BLaER1 (cell line): ENCODE data around the gene REPIN1.

ENCODE experiments used
- H3K27ac ChIP-seq: shearing (Covaris generic); formaldehyde crosslinking; 2 replicates; pipeline ENCODE4 v1.8.1; 2022
- H3K27me3 ChIP-seq: shearing (Covaris generic); formaldehyde crosslinking; 2 replicates; pipeline ENCODE4 v1.8.1; 2022
- H3K36me3 ChIP-seq: shearing (Covaris generic); formaldehyde crosslinking; 2 replicates; pipeline ENCODE4 v1.8.1; 2022
- H3K4me1 ChIP-seq: shearing (Covaris generic); formaldehyde crosslinking; 2 replicates; pipeline ENCODE4 v1.8.1; 2022
- H3K4me2 ChIP-seq: shearing (Covaris generic); formaldehyde crosslinking; 2 replicates; pipeline ENCODE4 v1.8.1; 2022
- H3K4me3 ChIP-seq: shearing (Covaris generic); formaldehyde crosslinking; 2 replicates; pipeline ENCODE4 v1.8.1; 2022
- H3K9ac ChIP-seq: shearing (Covaris generic); formaldehyde crosslinking; 2 replicates; pipeline ENCODE4 v1.8.1; 2022
- H3K9me3 ChIP-seq: shearing (Covaris generic); formaldehyde crosslinking; 2 replicates; pipeline ENCODE4 v1.8.1; 2022
- H4K20me1 ChIP-seq: shearing (Covaris generic); formaldehyde crosslinking; 2 replicates; pipeline ENCODE4 v1.8.1; 2022
- Cebpa-rat ChIP-seq: shearing (Covaris generic); IDR thresholded peaks from 2 replicates; pipeline ENCODE4 v1.8.1; 2022

Gene REPIN1

GRCh38 chr7:150343225-150343624 lies 25.4 kb upstream of the REPIN1 start:
- H3K4me3 ChIP-seq: no peak overlapping the region
- peaks cover 63% of the 10 kb centered on the region for H3K9me3 ChIP-seq
- no peaks in the 10 kb centered on the region for H3K36me3 ChIP-seq
- no peaks in the 10 kb centered on the region for H4K20me1 ChIP-seq
- H3K4me2 ChIP-seq: no peak overlapping the region
- no peak for TF ChIP-seq Cebpa-rat
- no peak overlapping the region for H3K27ac ChIP-seq
- peaks cover 33% of the 10 kb centered on the region for H3K27me3 ChIP-seq
- no peak overlapping the region for H3K9ac ChIP-seq
- H3K4me1 ChIP-seq: no peaks in the 10 kb centered on the region

DNA sequence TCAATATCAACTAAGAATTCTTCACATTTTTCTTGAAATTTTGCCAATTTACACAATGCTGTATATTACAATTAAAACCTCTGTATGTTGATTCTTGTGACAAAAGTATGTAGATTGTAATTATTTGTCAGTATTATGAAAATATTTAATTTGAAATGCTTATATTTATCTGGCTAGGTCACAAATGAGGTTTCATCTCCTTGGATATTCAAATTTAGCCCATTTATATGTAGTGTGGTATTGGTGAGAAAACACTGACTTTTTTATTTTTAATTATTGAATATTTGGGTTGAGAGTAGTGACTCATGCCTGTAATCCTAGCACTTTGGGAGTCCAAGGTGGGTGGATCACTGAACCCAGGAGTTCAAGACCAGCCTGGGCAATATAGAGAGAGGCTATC lies 24.3 kb upstream of the REPIN1 start:
- H3K4me1 ChIP-seq: no peaks in the 10 kb centered on the region
- H3K9ac ChIP-seq: no peak overlapping the region
- peaks cover 27% of the 10 kb centered on the region for H3K27me3 ChIP-seq
- peaks cover 64% of the 10 kb centered on the region for H3K9me3 ChIP-seq
- no peak for TF ChIP-seq Cebpa-rat
- no peaks in the 10 kb centered on the region for H3K36me3 ChIP-seq
- H3K4me2 ChIP-seq: no peak overlapping the region
- no peak overlapping the region for H3K27ac ChIP-seq
- H4K20me1 ChIP-seq: no peaks in the 10 kb centered on the region
- no peak overlapping the region for H3K4me3 ChIP-seq

- no peak overlapping the region for H3K4me3 ChIP-seq
- peaks cover 20% of the 10 kb centered on the region for H3K27me3 ChIP-seq
- no peak overlapping the region for H3K4me2 ChIP-seq
- H3K36me3 ChIP-seq: no peaks in the 10 kb centered on the region
- H3K27ac ChIP-seq: no peak overlapping the region
- peaks cover 64% of the 10 kb centered on the region for H3K9me3 ChIP-seq
- TF ChIP-seq Cebpa-rat: no peak
- H4K20me1 ChIP-seq: no peaks in the 10 kb centered on the region
- H3K4me1 ChIP-seq: no peaks in the 10 kb centered on the region
- H3K9ac ChIP-seq: no peak overlapping the region
These were observed 23.6 kb upstream of the REPIN1 start for GRCh38 chr7:150345012-150345411.

- H3K4me1 ChIP-seq: no peaks in the 10 kb centered on the region
- TF ChIP-seq Cebpa-rat: no peak
These were observed 21.7 kb upstream of the REPIN1 start for GRCh38 chr7:150346922-150347321.

GRCh38 chr7:150351587-150352194 lies 16.9 kb upstream of the REPIN1 start:
- Histone ChIP-seq H3K9ac (no peak overlapping the region), H3K9me3 (peaks cover 12% of the 10 kb centered on the region), H3K36me3 (no peaks in the 10 kb centered on the region), H3K27me3 (no peaks in the 10 kb centered on the region), H3K4me1 (peaks cover 21% of the 10 kb centered on the region), H3K4me2 (no peak overlapping the region), H3K4me3 (no peak overlapping the region), H3K27ac (no peak overlapping the region), H4K20me1 (no peaks in the 10 kb centered on the region)
- no peak for TF ChIP-seq Cebpa-rat

More at GRCh38 chr7:150346922-150347321, 21.7 kb upstream of the REPIN1 start:
- Histone ChIP-seq H3K4me3 (no peak overlapping the region), H3K4me2 (no peak overlapping the region), H3K36me3 (no peaks in the 10 kb centered on the region), H3K27ac (no peak overlapping the region), H3K9me3 (peaks cover 55% of the 10 kb centered on the region), H3K9ac (no peak overlapping the region), H4K20me1 (no peaks in the 10 kb centered on the region), H3K27me3 (peaks cover 5% of the 10 kb centered on the region; the same call in 1 of the 2 replicates)

DNA sequence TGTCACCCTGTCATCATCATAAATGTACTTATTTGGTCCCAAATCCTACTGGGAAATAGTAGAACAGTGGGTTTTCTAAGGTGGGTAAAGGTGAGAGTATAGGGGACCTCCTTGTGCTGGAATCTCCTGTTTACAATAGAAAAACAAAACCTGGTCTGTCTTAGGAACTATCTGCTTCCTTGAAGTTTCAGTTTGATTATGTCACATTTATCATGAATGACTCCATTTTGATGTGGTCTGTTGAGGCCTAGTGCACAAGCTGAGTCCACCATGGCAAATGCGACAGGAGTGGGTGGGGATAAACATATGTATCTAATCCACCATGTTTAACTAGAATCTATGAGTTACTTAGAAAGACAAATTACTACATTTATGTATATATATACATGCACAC lies 13.0 kb upstream of the REPIN1 start:
- no peak overlapping the region for H3K9ac ChIP-seq
- no peak for TF ChIP-seq Cebpa-rat
- no peak overlapping the region for H3K27ac ChIP-seq
- no peaks in the 10 kb centered on the region for H4K20me1 ChIP-seq
- no peaks in the 10 kb centered on the region for H3K9me3 ChIP-seq
- no peaks in the 10 kb centered on the region for H3K27me3 ChIP-seq
- H3K4me2 ChIP-seq: no peak overlapping the region
- H3K36me3 ChIP-seq: no peaks in the 10 kb centered on the region
- H3K4me3 ChIP-seq: no peak overlapping the region
- H3K4me1 ChIP-seq: peaks cover 48% of the 10 kb centered on the region

GRCh38 chr7:150356265-150356897 lies 12.2 kb upstream of the REPIN1 start:
- Histone ChIP-seq H3K27ac (no peak overlapping the region), H3K4me1 (peaks cover 48% of the 10 kb centered on the region)

DNA sequence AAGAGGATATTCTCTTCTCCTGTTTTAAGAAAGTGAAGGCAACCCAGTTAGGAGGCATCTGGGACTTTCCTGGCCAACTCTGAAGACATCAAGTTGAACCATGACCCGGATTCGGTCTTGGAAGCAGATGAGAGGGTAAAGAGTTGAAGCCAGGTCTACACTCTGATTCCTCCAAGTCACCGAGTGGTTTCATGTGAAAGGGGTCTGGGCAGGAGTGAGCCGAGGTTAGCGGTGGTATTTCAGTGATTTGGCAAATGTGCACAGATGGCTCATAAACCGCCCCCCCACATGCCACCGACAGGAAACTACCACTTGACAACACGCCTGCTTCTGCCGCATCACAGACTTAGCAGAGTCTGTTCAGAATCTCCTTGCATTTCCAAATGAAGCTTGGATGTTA lies 11.4 kb upstream of the REPIN1 start:
- Histone ChIP-seq H4K20me1 (no peaks in the 10 kb centered on the region), H3K27me3 (no peaks in the 10 kb centered on the region), H3K27ac (peak overlapping the region; percentile 55; the same call in 1 of the 2 replicates), H3K4me2 (peak overlapping the region; percentile 71), H3K36me3 (no peaks in the 10 kb centered on the region), H3K4me3 (no peak overlapping the region), H3K9ac (peak overlapping the region; percentile 17; the same call in 1 of the 2 replicates), H3K4me1 (peaks cover 52% of the 10 kb centered on the region), H3K9me3 (no peaks in the 10 kb centered on the region)
- no peak for TF ChIP-seq Cebpa-rat

More at GRCh38 chr7:150356265-150356897, 12.2 kb upstream of the REPIN1 start:
- H3K36me3 ChIP-seq: no peaks in the 10 kb centered on the region
- no peak overlapping the region for H3K9ac ChIP-seq
- H3K4me3 ChIP-seq: no peak overlapping the region
- H3K4me2 ChIP-seq: no peak overlapping the region; the same call in 1 of the 2 replicates
- H4K20me1 ChIP-seq: no peaks in the 10 kb centered on the region
- no peak for TF ChIP-seq Cebpa-rat
- no peaks in the 10 kb centered on the region for H3K9me3 ChIP-seq
- no peaks in the 10 kb centered on the region for H3K27me3 ChIP-seq

GRCh38 chr7:150357771-150358427 lies 10.7 kb upstream of the REPIN1 start:
- Histone ChIP-seq H3K27me3 (no peaks in the 10 kb centered on the region), H3K27ac (peak overlapping the region; percentile 55; the same call in 1 of the 2 replicates), H3K36me3 (no peaks in the 10 kb centered on the region), H3K4me2 (peak overlapping the region; percentile 71), H4K20me1 (no peaks in the 10 kb centered on the region), H3K9ac (peak overlapping the region; percentile 17; the same call in 1 of the 2 replicates), H3K4me1 (peaks cover 58% of the 10 kb centered on the region), H3K4me3 (no peak overlapping the region), H3K9me3 (no peaks in the 10 kb centered on the region)
- no peak for TF ChIP-seq Cebpa-rat

GRCh38 chr7:150358433-150358832 lies 10.2 kb upstream of the REPIN1 start:
- no peak overlapping the region for H3K4me3 ChIP-seq
- no peak overlapping the region for H3K27ac ChIP-seq
- no peak for TF ChIP-seq Cebpa-rat
- no peaks in the 10 kb centered on the region for H3K9me3 ChIP-seq
- H3K27me3 ChIP-seq: no peaks in the 10 kb centered on the region
- H4K20me1 ChIP-seq: no peaks in the 10 kb centered on the region
- H3K9ac ChIP-seq: no peak overlapping the region
- no peaks in the 10 kb centered on the region for H3K36me3 ChIP-seq
- H3K4me2 ChIP-seq: peak overlapping the region; percentile 71; the same call in 1 of the 2 replicates
- peaks cover 63% of the 10 kb centered on the region for H3K4me1 ChIP-seq
